Motor neuron (in vitro differentiated cells): Measurements from ENCODE around the gene NARF. TPM values are rescaled to one million over a fixed set of nuclear protein-coding genes. Genes with fewer than 3 reads are reported as not detected.
"Not testable (repeated sequence)": the region's sequence is repeated elsewhere in the genome, so short reads cannot be mapped to it uniquely, and the experiment has no call there.

Experiments
- ATAC-seq, 8 experiments: fragments of 200-7000 bp; cut with Tn5 transposase; replicated peaks in 6 of 8; 2 replicates each; pipeline ENCODE4 v1.8.0; 2021; ENCODE audit warnings: mild to moderate bottlenecking in 8 of 8, moderate library complexity in 8 of 8
- H3K27ac ChIP-seq, 2 donors: fragments of 250-450 bp; sonication (Bioruptor Pico); 2 replicates each; pipeline ENCODE4 v1.9.0; 2021; ENCODE audit warnings: antibody characterized with exemption in 2 of 2, mild to moderate bottlenecking in 2 of 2, moderate library complexity in 1 of 2
- H3K4me1 ChIP-seq, 2 donors: fragments of 250-450 bp; sonication (Bioruptor Pico); replicated peaks in 1 of 2; 2 replicates each; pipeline ENCODE4 v1.6.1; 2021; ENCODE audit warnings: antibody characterized with exemption in 2 of 2, mild to moderate bottlenecking in 2 of 2, moderate library complexity in 1 of 2
- H3K4me3 ChIP-seq, 5 donors: fragments of 250-450 bp; sonication (Bioruptor Pico); 2 replicates each; pipeline ENCODE4 v1.9.0; 2021; ENCODE audit warnings: antibody characterized with exemption in 5 of 5, mild to moderate bottlenecking in 5 of 5, moderate library complexity in 4 of 5
- WGBS, 10 experiments: fragments of 450-650 bp; shearing (Covaris generic); methylation state at CpG; one replicate each; pipeline ENCODE4 v1.0.0; 2022; 5-methylcytosine and 5-hydroxymethylcytosine counted together
- in situ Hi-C, 9 experiments: fragments of 400-800 bp; cut with MboI; loops; one replicate each; pipeline ENCODE4 v1.15.0; 2021; ENCODE audit warnings: low sequenced_read_pairs in 9 of 9, low pct_unique_long_range_greater_than_20kb in 2 of 9; ENCODE audit not compliant: unreplicated experiment in 9 of 9
- total RNA-seq, 8 experiments: library from RNA; unstranded; fragments of 300-600 nt; gene quantifications; 2 replicates each; pipeline versions ENCODE4 v1.2.3 to v1.2.4, GENCODE V29; 2022

The NARF gene
- total RNA-seq, 8 experiments from 2014 or later: 41.4 to 128 (median 70.6) TPM

DNA sequence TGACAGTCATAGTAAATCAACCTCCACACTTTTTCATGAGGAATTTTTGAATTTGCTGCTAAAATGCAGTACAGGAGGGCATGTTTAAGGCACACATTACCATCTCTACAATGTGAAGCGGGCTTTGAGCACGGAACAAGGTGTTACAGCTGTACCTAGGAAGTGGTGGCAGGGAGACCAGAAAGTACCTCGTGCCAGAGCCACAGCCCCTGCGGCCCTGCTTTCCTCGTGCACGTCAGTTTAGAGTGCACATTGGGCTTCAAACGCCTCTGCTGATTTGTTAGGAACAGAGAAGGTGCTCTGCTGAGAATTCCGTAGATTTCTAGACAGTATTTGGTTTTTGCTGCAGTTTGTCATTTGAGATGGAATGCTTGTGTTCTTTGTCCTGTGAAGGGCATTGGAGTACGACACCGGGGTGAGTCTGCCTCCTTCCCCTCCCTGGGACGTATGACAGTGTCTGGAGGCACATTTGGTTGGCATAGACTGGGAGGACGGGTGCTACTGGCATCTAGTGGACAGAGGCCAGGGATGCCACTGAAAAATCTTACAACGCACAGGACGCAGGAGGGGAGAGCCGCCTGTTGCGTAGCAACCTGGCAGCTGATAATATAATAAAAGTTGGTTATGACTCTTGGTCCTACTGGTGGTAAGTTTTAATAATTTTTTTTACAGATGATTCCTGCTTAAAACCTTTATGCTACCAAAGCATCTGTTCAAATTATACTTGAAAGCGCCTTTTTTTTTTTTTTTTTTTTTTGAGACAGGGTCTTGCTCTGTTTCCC lies 70.1 kb downstream of the NARF start:
- WGBS, 10 experiments: 41 to 87% (median 69%) methylated on average over 2 to 14 of the region's 17 CpGs
- Histone ChIP-seq H3K4me3 (no peak overlapping the region), H3K4me1 (peaks cover 0 to 19% of the 10 kb centered on the region in 2 donors), H3K27ac (no peak overlapping the region)
- peak; percentile 46 to 94 (median 80) for ATAC-seq
- in situ Hi-C loops: no loop called here

DNA sequence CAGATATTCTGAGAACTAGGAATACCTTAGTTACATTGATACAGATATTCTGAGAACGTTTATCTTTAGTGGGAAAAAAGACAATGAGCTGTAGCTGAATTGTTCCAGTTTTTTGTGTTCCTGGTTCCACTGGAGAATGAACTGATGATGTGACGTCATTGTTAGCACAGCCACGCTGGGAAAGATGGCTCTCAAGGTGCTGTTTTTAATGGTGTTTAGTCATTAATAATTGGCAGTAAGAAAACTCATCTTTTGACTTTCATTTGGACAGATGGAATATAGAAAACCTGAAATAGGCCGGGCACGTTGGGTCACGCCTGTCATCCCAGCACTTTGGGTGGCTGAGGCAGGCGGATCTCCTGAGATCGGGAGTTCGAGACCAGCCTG lies 71.4 kb downstream of the NARF start:
- H3K4me3 ChIP-seq: no peak overlapping the region
- in situ Hi-C loops: no loop called here
- 47 to 100% (median 83%) methylated on average over 1 to 8 of the region's 9 CpGs; no CpG with 5 or more reads in 3 of the 10 experiments for WGBS, 10 experiments
- no peak overlapping the region for H3K27ac ChIP-seq
- H3K4me1 ChIP-seq: peaks cover 0 to 15% of the 10 kb centered on the region in 2 donors
- no peak for ATAC-seq

DNA sequence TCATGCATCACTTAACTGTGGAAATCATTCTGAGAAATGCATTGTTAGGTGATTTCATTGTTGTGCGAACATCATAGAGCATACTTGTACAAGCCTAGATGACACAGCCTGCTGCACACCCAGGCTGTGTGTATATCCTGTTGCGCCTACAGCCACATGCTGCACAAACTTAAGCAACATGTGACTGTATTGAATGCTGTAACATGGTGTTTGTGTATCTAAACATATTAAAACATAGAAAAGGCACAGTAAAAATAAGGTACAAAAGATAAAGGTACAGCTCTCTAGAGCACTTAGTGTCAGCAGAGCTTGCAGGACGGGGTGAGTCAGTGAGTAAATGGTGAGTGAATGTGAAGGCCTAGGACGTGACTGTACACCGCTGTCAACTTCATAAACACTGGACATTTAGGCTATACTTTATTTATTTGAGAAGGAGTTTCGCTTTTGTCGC lies 72.9 kb downstream of the NARF start:
- in situ Hi-C loops: no loop called here
- ATAC-seq: peak in 1 of 8 experiments; percentile 12
- peaks cover 5 to 21% of the 10 kb centered on the region in 2 donors for H3K4me1 ChIP-seq
- no peak overlapping the region for H3K27ac ChIP-seq
- WGBS, 10 experiments: 36 to 100% (median 87%) methylated on average over 1 to 7 of the region's 7 CpGs
- no peak overlapping the region for H3K4me3 ChIP-seq

DNA sequence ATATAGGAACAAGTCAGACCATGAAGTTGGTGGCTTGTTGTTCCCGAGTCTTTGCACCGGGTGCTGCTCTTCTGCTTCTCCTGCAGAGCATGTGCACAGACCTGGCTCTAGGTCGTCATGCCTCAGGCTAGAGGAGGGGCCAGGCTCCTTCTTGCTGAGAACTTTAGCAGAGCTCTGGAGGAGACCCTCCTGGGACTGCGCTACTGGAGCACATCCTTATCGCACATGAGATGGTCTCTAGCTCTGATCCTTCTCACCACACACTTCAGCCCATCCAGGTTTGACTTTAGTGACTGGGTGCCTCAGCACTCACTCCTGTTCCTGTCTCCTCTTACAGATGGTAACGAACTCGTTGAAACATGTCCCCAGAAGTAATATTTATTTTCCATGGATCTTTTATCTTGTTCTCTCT lies 75.9 kb downstream of the NARF start:
- H3K4me3 ChIP-seq: no peak overlapping the region
- 17 to 100% (median 86%) methylated on average over 1 to 5 of the region's 7 CpGs; no CpG with 5 or more reads in 2 of the 10 experiments for WGBS, 10 experiments
- H3K27ac ChIP-seq: no peak overlapping the region
- peaks cover 10 to 23% of the 10 kb centered on the region in 2 donors for H3K4me1 ChIP-seq
- in situ Hi-C loops: no loop called here
- ATAC-seq: peak in 1 of 8 experiments; percentile 34

DNA sequence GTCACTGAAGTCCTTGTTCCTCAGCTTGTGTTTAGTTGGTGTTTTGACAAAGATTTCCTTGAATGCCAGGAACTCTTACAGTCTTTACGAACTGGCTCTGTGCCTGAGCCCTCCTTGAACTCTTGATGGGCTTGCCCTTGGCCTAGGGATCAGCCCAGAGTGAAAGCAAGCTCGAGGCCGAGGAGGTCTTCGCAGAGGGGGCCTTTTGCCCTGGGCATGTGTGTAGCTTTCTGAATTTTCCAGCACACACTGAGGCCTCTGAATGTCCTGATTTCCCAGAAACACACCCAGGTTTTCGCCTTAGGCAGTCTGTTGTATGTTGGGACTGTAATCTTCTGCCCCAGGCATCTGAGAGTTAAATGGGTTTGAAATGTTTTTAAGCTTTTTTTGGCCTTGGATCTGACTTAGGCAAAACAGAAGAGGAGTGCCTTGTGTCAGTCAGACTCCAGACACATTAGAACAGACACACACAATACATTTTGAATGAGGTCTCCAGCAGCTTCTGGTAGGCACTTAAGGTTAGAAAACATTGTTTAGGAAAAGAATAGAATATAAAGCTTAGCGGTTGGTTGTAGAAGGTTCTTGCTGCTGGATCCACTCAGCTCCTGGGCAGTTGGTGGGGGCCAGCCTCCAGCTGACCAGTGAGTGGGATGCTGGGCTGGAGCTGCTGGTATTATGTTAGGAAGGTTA lies 78.1 kb downstream of the NARF start:
- 2 to 90% (median 36%) methylated on average over 1 to 6 of the region's 6 CpGs for WGBS, 10 experiments

DNA sequence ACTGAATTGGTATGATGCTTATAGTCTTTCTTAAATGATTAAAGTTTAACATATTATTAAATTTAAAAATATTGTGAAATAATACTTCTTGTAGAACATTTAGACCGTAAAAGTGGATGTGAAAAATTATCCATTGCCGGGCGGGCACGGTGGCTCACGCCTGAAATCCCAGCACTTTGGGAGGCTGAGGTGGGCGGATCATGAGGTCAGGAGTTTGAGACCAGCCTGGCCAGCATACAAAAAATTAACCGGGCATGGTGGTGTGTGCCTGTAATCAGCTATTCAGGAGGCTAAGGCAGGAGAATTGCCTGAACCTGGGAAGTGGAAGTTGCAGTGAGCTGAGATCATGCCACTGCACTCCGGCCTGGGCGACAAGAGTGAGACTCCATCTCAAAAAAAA lies 78.7 kb downstream of the NARF start:
- H3K27ac ChIP-seq, in situ Hi-C loops, ATAC-seq, H3K4me3 ChIP-seq: not testable (repeated sequence)
- WGBS, 10 experiments: 60 to 100% (median 80%) methylated on average over 1 to 6 of the region's 9 CpGs; no CpG with 5 or more reads in 2 of the 10 experiments
- H3K4me1 ChIP-seq: peaks cover 10 to 15% of the 10 kb centered on the region in 2 donors

More for the DNA sequence above, 78.1 kb downstream of the NARF start:
- peaks cover 10 to 15% of the 10 kb centered on the region in 2 donors for H3K4me1 ChIP-seq
- H3K27ac ChIP-seq: peak overlapping the region; percentile 30 to 47
- in situ Hi-C loops: no loop called here
- ATAC-seq: peak in 7 of 8 experiments; percentile 23 to 81 (median 54)
- no peak overlapping the region for H3K4me3 ChIP-seq

DNA sequence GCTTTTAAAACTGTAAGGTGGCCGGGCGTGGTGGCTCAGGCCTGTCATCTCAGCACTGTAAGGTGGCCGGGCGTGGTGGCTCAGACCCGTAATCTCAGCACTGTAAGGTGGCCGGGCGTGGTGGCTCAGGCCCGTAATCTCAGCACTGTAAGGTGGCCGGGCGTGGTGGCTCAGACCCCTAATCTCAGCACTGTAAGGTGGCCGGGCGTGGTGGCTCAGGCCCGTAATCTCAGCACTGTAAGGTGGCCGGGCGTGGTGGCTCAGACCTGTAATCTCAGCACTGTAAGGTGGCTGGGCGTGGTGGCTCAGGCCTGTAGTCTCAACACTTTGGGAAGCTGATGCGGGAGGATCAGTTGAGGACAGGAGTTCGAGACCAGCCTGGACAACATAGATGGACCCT lies 80.5 kb downstream of the NARF start:
- in situ Hi-C loops, H3K27ac ChIP-seq, H3K4me3 ChIP-seq, ATAC-seq: not testable (repeated sequence)
- peaks cover 10 to 12% of the 10 kb centered on the region in 2 donors for H3K4me1 ChIP-seq
- WGBS, 10 experiments: 87 to 100% (median 98%) methylated on average over 2 to 11 of the region's 18 CpGs; no CpG with 5 or more reads in 2 of the 10 experiments

Other genes with a start within 250 kb of the NARF start
- 10 to 100 TPM; 13.6 to 68.8 (median 26.1) TPM for gene CCDC57, start 245.9 kb upstream of the NARF start, total RNA-seq
- 100 to 1,000 TPM in 2 of 8 experiments, 10 to 100 TPM in 5, 1 to 10 TPM in 1; 7.6 to 117 (median 16.2) TPM for gene SLC16A3, start 229.7 kb upstream of the NARF start, total RNA-seq
- gene CSNK1D, start 185.0 kb upstream of the NARF start, total RNA-seq: 100 to 1,000 TPM in 2 of 8 experiments, 10 to 100 TPM in 6; 24.1 to 109 (median 43.9) TPM
- 1 to 10 TPM in 4 of 8 experiments, under 1 TPM in 3, not detected in 1; 0.33 to 3.8 (median 2.0) TPM for gene CD7, start 141.1 kb upstream of the NARF start, total RNA-seq
- gene SECTM1, start 125.0 kb upstream of the NARF start, total RNA-seq: 10 to 100 TPM in 2 of 8 experiments, 1 to 10 TPM in 1, under 1 TPM in 4, not detected in 1; 0.22 to 22.4 (median 0.57) TPM
- gene TEX19, start 99.5 kb upstream of the NARF start, total RNA-seq: under 1 TPM in 5 of 8 experiments, not detected in 3; 0.14 to 0.63 (median 0.25) TPM
- under 1 TPM in 3 of 8 experiments, not detected in 5; 0.11 to 0.43 (median 0.13) TPM for gene UTS2R, start 87.0 kb upstream of the NARF start, total RNA-seq
- 10 to 100 TPM; 10.3 to 33.4 (median 15.3) TPM for gene HEXD, start 40.4 kb upstream of the NARF start, total RNA-seq
- 10 to 100 TPM in 7 of 8 experiments, 1 to 10 TPM in 1; 8.1 to 24.5 (median 20.2) TPM for gene OGFOD3, start 40.2 kb upstream of the NARF start, total RNA-seq
- 10 to 100 TPM; 32.0 to 68.0 (median 52.0) TPM for gene CYBC1, start 8.0 kb upstream of the NARF start, total RNA-seq
- gene FOXK2, start 61.0 kb downstream of the NARF start, total RNA-seq: 10 to 100 TPM; 27.6 to 63.7 (median 39.4) TPM
- 10 to 100 TPM; 48.7 to 91.4 (median 64.3) TPM for gene WDR45B, start 189.7 kb downstream of the NARF start, total RNA-seq
- gene RAB40B, start 240.0 kb downstream of the NARF start, total RNA-seq: 1 to 10 TPM; 4.4 to 9.0 (median 6.8) TPM